Tibial nerve (tissue), 4 donors: ENCODE data around the gene KREMEN1. TPM values are rescaled to one million over a fixed set of nuclear protein-coding genes. Genes with fewer than 3 reads are reported as not detected.
"Not testable (repeated sequence)": the region's sequence is repeated elsewhere in the genome, so short reads cannot be mapped to it uniquely, and the experiment has no call there.

Experiments used
- DNase-seq, 2 donors: peaks; one replicate each; pipeline ENCODE4 v3.0.0-alpha.2; 2019; ENCODE audit warnings: low spot score in 2 of 2
- H3K27ac ChIP-seq, 4 donors: fragments of 200-600 bp; sonication (generic) in 3 of 4; one replicate each; pipeline ENCODE4 v1.5.1; 2017 to 2019; ENCODE audit warnings: mild to moderate bottlenecking in 1 of 4
- H3K27me3 ChIP-seq, 2 donors: fragments of 200-600 bp; sonication (generic) in 1 of 2; one replicate each; pipeline versions ENCODE4 v1.5.1 to v1.6.0; 2017 to 2019
- H3K36me3 ChIP-seq, 3 donors: fragments of 200-600 bp; sonication (generic); one replicate each; pipeline ENCODE4 v1.5.1; 2018 to 2019
- H3K4me1 ChIP-seq, 4 donors: fragments of 200-600 bp; sonication (generic) in 3 of 4; one replicate each; pipeline ENCODE4 v1.5.1; 2017 to 2019
- H3K4me3 ChIP-seq, 4 donors: fragments of 200-600 bp; sonication (generic) in 3 of 4; one replicate each; pipeline ENCODE4 v1.5.1; 2017 to 2019; ENCODE audit warnings: mild to moderate bottlenecking in 1 of 4, moderate library complexity in 1 of 4
- H3K9me3 ChIP-seq, 4 donors: fragments of 200-600 bp; sonication (generic) in 3 of 4; one replicate each; pipeline ENCODE4 v1.5.1; 2017 to 2019
- CTCF ChIP-seq, 5 experiments: fragments of 200-600 bp in 3 of 5; fragments of 450-650 bp in 2 of 5; sonication (generic) in 3 of 5; IDR thresholded peaks; one replicate each; pipeline ENCODE4 v1.5.1; 2016 to 2019; ENCODE audit warnings: antibody characterized with exemption in 5 of 5, mild to moderate bottlenecking in 3 of 5, moderate library complexity in 2 of 5
- EP300 ChIP-seq, 2 donors: sonication (generic); formaldehyde crosslinking; IDR thresholded peaks; one replicate each; pipeline ENCODE4 v1.6.1; 2017; ENCODE audit warnings: antibody characterized with exemption in 2 of 2, mild to moderate bottlenecking in 1 of 2
- POLR2A ChIP-seq, 2 donors: fragments of 450-650 bp; IDR thresholded peaks; one replicate each; pipeline ENCODE4 v1.6.1; 2017; ENCODE audit warnings: antibody characterized with exemption in 2 of 2, mild to moderate bottlenecking in 2 of 2, moderate library complexity in 2 of 2
- WGBS, 2 donors: methylation state at CpG; one replicate each; pipeline ENCODE4 v1.1.5; 2018; 5-methylcytosine and 5-hydroxymethylcytosine counted together
- total RNA-seq, 4 donors: library from RNA; depleted of rRNA; stranded (reverse); fragments of >200 nt; gene quantifications; one replicate each; pipeline ENCODE4 v1.1.0, GENCODE V29; 2016

KREMEN1 gene
- total RNA-seq, 4 donors from 2014 or later = 5.4 to 15.1 (median 12.9) TPM

- TF ChIP-seq CTCF (IDR thresholded peaks at IDR 0.05) (no peak), POLR2A (IDR thresholded peaks at IDR 0.05) (no peak), EP300 (IDR thresholded peaks at IDR 0.05) (no peak)
- WGBS, 2 donors = 71 to 75% methylated on average over 8 of the region's 8 CpGs
- H3K4me3 ChIP-seq = peak overlapping the region in 1 of 4 donors; percentile 2
- no peaks in the 10 kb centered on the region for H3K27me3 ChIP-seq
- H3K9me3 ChIP-seq = no peaks in the 10 kb centered on the region
- H3K4me1 ChIP-seq = peaks cover 0 to 42% (median 26%) of the 10 kb centered on the region in 4 donors
- no peak for DNase-seq
- peak overlapping the region in 3 of 4 donors; percentile 76 to 92 (median 91) for H3K27ac ChIP-seq
- H3K36me3 ChIP-seq = no peaks in the 10 kb centered on the region
Observed at GRCh38 chr22:29032014-29032475, 40.8 kb upstream of the KREMEN1 start.

DNA sequence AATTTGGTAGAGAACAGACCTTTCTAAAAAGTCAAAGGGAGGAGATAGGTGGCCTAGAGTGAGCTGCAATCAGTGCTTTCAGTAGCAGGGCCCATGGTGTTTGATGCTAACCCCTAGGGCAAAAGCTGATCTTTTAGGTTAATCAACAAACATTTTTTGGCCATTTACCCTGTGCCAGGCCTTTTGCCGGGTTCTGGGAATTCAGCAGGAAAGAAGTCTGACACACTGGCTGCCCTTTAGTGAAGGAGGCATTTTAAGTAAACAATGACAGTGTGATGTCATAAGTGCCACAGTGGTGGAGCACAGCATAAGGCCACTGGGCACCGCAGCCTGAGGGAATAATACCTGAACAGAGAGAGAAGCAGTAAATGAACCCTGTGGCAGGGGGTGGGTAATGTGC, 40.3 kb upstream of the KREMEN1 start:
- H3K4me3 ChIP-seq = no peak overlapping the region
- H3K9me3 ChIP-seq = no peaks in the 10 kb centered on the region
- DNase-seq = no peak
- peak overlapping the region in 3 of 4 donors; percentile 76 to 92 (median 91) for H3K27ac ChIP-seq
- no peaks in the 10 kb centered on the region for H3K27me3 ChIP-seq
- H3K4me1 ChIP-seq = peaks cover 0 to 42% (median 26%) of the 10 kb centered on the region in 4 donors
- TF ChIP-seq EP300 (IDR thresholded peaks at IDR 0.05) = peak in 1 of 2 donors; percentile 19
- no peak for TF ChIP-seq CTCF (IDR thresholded peaks at IDR 0.05)
- 29 to 49% methylated on average over 2 of the region's 2 CpGs for WGBS, 2 donors
- H3K36me3 ChIP-seq = no peaks in the 10 kb centered on the region

DNA sequence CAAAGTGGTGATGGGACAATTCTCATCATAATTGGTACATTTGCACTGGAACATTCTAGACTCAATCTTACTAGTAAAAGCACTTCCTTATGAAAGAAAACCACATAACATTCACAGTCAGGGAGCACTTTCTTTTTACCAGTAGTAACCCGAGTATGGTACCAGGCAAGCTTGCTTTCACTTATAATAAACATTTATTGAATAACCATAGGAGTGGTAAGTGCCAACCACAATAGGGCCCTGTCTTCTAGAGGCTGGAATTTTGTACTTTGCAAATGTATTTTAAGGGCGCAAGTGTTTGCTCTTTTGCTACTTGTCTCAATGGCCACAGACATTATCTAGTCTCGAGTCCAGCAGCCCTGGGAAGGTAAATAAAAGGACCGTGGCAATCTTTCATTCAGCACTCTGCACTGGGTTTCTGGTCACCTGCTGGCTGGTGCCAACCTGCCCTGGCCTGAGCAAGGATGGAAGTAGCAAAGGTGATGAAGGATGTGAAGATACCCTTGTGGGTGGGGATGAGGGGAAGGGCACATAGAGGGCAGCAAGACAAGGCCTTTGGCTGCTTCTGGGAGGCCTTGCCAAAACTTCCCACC, 35.4 kb upstream of the KREMEN1 start:
- no peak for DNase-seq
- whole genome bisulfite sequencing, 2 donors = 50 to 55% methylated on average over 4 of the region's 4 CpGs
- peaks cover 0 to 32% (median 11%) of the 10 kb centered on the region in 4 donors for H3K4me1 ChIP-seq
- H3K27ac ChIP-seq = peak overlapping the region in 2 of 4 donors; percentile 10 to 32
- TF ChIP-seq POLR2A (IDR thresholded peaks at IDR 0.05) = no peak
- no peak for TF ChIP-seq CTCF (IDR thresholded peaks at IDR 0.05)
- no peak overlapping the region for H3K4me3 ChIP-seq
- H3K27me3 ChIP-seq = no peaks in the 10 kb centered on the region
- peaks cover 0 to 2% (median 0%) of the 10 kb centered on the region in 3 donors for H3K36me3 ChIP-seq
- no peaks in the 10 kb centered on the region for H3K9me3 ChIP-seq

DNA sequence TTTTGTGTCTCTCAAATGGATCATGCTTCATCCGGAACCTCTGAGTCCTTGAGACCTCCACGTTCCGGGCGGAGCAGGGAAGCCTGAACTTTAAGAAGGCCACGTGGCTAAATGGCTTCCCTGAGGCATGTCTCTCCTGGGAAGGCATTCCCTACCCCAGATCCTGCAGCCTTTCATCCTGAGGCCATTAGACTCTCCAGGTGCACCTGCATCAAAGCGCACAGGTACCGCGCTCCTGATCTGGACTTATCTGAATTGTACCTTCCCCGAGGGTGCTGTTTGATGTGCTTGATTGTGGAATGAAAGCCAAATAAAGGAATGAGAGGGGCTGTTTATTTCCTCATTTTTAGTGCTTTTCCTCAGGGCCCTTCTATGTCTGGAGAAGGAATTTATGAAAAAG, 33.7 kb upstream of the KREMEN1 start:
- H3K27ac ChIP-seq = peak overlapping the region in 1 of 4 donors; percentile 44
- peaks cover 0 to 34% (median 8%) of the 10 kb centered on the region in 4 donors for H3K4me1 ChIP-seq
- TF ChIP-seq EP300 (IDR thresholded peaks at IDR 0.05) (no peak), POLR2A (IDR thresholded peaks at IDR 0.05) (no peak), CTCF (IDR thresholded peaks at IDR 0.05) (no peak)
- whole genome bisulfite sequencing, 2 donors = 72 to 80% methylated on average over 9 of the region's 9 CpGs
- no peak for DNase-seq
- H3K36me3 ChIP-seq = peaks cover 0 to 10% (median 0%) of the 10 kb centered on the region in 3 donors
- H3K9me3 ChIP-seq = no peaks in the 10 kb centered on the region
- H3K27me3 ChIP-seq = no peaks in the 10 kb centered on the region
- H3K4me3 ChIP-seq = no peak overlapping the region

DNA sequence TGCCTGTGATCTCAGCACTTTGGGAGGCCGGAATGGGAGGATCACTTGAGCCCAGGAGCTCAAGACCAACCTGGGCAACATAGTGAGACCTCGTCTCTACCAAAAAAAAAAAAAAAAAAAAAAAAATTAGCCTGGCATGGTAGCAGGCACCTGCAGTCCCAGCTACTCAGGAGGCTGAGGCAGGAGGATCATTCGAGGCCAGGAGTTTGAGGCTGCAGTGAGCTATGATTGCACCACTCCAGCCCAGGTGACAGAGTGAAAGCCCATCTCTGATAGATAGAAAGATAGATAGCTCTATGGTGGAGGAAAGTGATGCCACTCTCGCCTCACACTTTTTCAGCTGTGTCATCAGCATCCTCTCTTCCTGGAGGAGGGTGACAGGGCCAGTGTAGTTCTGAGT, 33.2 kb upstream of the KREMEN1 start:
- not testable (repeated sequence) for H3K27me3 ChIP-seq, H3K4me3 ChIP-seq, DNase-seq, H3K9me3 ChIP-seq
- Histone ChIP-seq H3K36me3 (peaks cover 0 to 14% (median 0%) of the 10 kb centered on the region in 3 donors), H3K4me1 (peaks cover 0 to 39% (median 11%) of the 10 kb centered on the region in 4 donors), H3K27ac (peak overlapping the region in 3 of 4 donors; percentile 2 to 74 (median 71))
- 96 to 98% methylated on average over 4 of the region's 4 CpGs for WGBS, 2 donors
